ENCODE results near the gene RETNLB. TPM values are rescaled to one million over a fixed set of nuclear protein-coding genes. Genes with fewer than 3 reads are reported as not detected.

The RETNLB gene
- polyA plus RNA-seq, 3 donors, result not detected

GRCh38 chr3:108728105-108728504, 29.1 kb downstream of the RETNLB start:
- H3K4me3 Mint-ChIP-seq, result no peak overlapping the region
- intact Hi-C loops (cut with micrococcal nuclease), result no loop called here

GRCh38 chr3:108724101-108724500, 33.1 kb downstream of the RETNLB start:
- no peak for TF ChIP-seq CTCF (IDR thresholded peaks at IDR 0.05)
- no peaks in the 10 kb centered on the region for H3K36me3 ChIP-seq (replicated peaks in 1 of 2; ENCODE audit: control insufficient read depth in 1 of 2, insufficient read depth in 2 of 2, low read length in 2 of 2)
- no peak overlapping the region for H3K9ac ChIP-seq (ENCODE audit: insufficient read depth, low read length, poor library complexity, severe bottlenecking)
- no CpG with 5 or more reads among the region's 4 CpGs for WGBS (ENCODE audit: insufficient coverage)
- no peak overlapping the region for H2AFZ ChIP-seq (ENCODE audit: insufficient read depth, low read depth, low read length, poor library complexity, severe bottlenecking)
- no peak overlapping the region for H3K4me2 ChIP-seq (replicated peaks; ENCODE audit: extremely low read depth, low read length, poor library complexity, severe bottlenecking)
- no peaks in the 10 kb centered on the region for H3K36me3 Mint-ChIP-seq
- peaks cover 10 to 16% (median 13%) of the 10 kb centered on the region in 7 donors for H3K9me3 Mint-ChIP-seq
- no peaks in the 10 kb centered on the region for H4K20me1 ChIP-seq (ENCODE audit: insufficient read depth, low read length)
- no peak overlapping the region for H3K27ac ChIP-seq (ENCODE audit: low read depth in 1 of 2, low read length in 2 of 2)
- H3K4me3 Mint-ChIP-seq, result no peak overlapping the region
- H3K4me3 ChIP-seq (replicated peaks in 1 of 3; ENCODE audit: low read depth in 2 of 3, low read length in 3 of 3), result no peak overlapping the region
- H3K79me2 ChIP-seq (ENCODE audit: insufficient read depth, low read length), result no peaks in the 10 kb centered on the region
- intact Hi-C loops (cut with micrococcal nuclease), result no loop called here
- H3K27me3 ChIP-seq (ENCODE audit: control insufficient read depth in 2 of 2, insufficient read depth in 2 of 2, low read length in 2 of 2), result no peaks in the 10 kb centered on the region
- H3K27ac Mint-ChIP-seq, result no peak overlapping the region
- no peaks in the 10 kb centered on the region for H3K9me3 ChIP-seq (replicated peaks in 1 of 2; ENCODE audit: control insufficient read depth in 1 of 2, insufficient read depth in 1 of 2, low read length in 2 of 2)
- H3K27me3 Mint-ChIP-seq (ENCODE audit: low read depth in 3 of 3), result peaks cover 0 to 2% (median 1%) of the 10 kb centered on the region in 3 donors
- H3K4me1 Mint-ChIP-seq, result no peaks in the 10 kb centered on the region
- no peaks in the 10 kb centered on the region for H3K4me1 ChIP-seq (ENCODE audit: control insufficient read depth in 1 of 2, insufficient read depth in 2 of 2, low read length in 2 of 2)
- no peak for DNase-seq

More at GRCh38 chr3:108728105-108728504, 29.1 kb downstream of the RETNLB start:
- Mint-ChIP-seq H3K27ac (no peak overlapping the region), H3K36me3 (no peaks in the 10 kb centered on the region), H3K9me3 (peaks cover 4 to 16% (median 7%) of the 10 kb centered on the region in 7 donors), H3K4me1 (no peaks in the 10 kb centered on the region), H3K27me3 (ENCODE audit: low read depth in 3 of 3) (peaks cover 0 to 4% (median 2%) of the 10 kb centered on the region in 3 donors)
- no peak overlapping the region for H3K27ac ChIP-seq (ENCODE audit: low read depth in 1 of 2, low read length in 2 of 2)
- DNase-seq, result no peak
- H2AFZ ChIP-seq (ENCODE audit: insufficient read depth, low read depth, low read length, poor library complexity, severe bottlenecking), result no peak overlapping the region
- no peak overlapping the region for H3K9ac ChIP-seq (ENCODE audit: insufficient read depth, low read length, poor library complexity, severe bottlenecking)
- H3K36me3 ChIP-seq (replicated peaks in 1 of 2; ENCODE audit: control insufficient read depth in 1 of 2, insufficient read depth in 2 of 2, low read length in 2 of 2), result no peaks in the 10 kb centered on the region
- no peaks in the 10 kb centered on the region for H3K27me3 ChIP-seq (ENCODE audit: control insufficient read depth in 2 of 2, insufficient read depth in 2 of 2, low read length in 2 of 2)
- no peak for TF ChIP-seq CTCF (IDR thresholded peaks at IDR 0.05)
- H3K9me3 ChIP-seq (replicated peaks in 1 of 2; ENCODE audit: control insufficient read depth in 1 of 2, insufficient read depth in 1 of 2, low read length in 2 of 2), result no peaks in the 10 kb centered on the region
- no peak overlapping the region for H3K4me3 ChIP-seq (replicated peaks in 1 of 3; ENCODE audit: low read depth in 2 of 3, low read length in 3 of 3)
- no peaks in the 10 kb centered on the region for H4K20me1 ChIP-seq (ENCODE audit: insufficient read depth, low read length)
- H3K4me1 ChIP-seq (ENCODE audit: control insufficient read depth in 1 of 2, insufficient read depth in 2 of 2, low read length in 2 of 2), result no peaks in the 10 kb centered on the region
- H3K79me2 ChIP-seq (ENCODE audit: insufficient read depth, low read length), result no peaks in the 10 kb centered on the region
- no peak overlapping the region for H3K4me2 ChIP-seq (replicated peaks; ENCODE audit: extremely low read depth, low read length, poor library complexity, severe bottlenecking)

All from CD14-positive monocyte (primary cell).